Hepatocyte (in vitro differentiated cells): ENCODE measurements around the gene INIP.

Source experiments
- EZH2 ChIP-seq: fragments of 200-600 bp; sonication (generic); IDR thresholded peaks from 2 replicates; pipeline ENCODE4 v1.6.1; 2016; ENCODE audit warnings: antibody characterized with exemption, mild to moderate bottlenecking, borderline replicate concordance
- EZH2phosphoT487 ChIP-seq: fragments of 200-600 bp; sonication (generic); IDR thresholded peaks from one replicate; pipeline ENCODE4 v1.6.1; 2018; ENCODE audit warnings: antibody characterized with exemption, mild to moderate bottlenecking, low read depth, moderate library complexity; ENCODE audit not compliant: unreplicated experiment, severe bottlenecking
- TF ChIP-seq, protein P1 (sequence below): fragments of 200-600 bp; sonication (generic); IDR thresholded peaks from 2 replicates; pipeline ENCODE4 v1.5.1; 2016; ENCODE audit warnings: antibody characterized with exemption, mild to moderate bottlenecking; ENCODE audit not compliant: poor library complexity

DNA sequence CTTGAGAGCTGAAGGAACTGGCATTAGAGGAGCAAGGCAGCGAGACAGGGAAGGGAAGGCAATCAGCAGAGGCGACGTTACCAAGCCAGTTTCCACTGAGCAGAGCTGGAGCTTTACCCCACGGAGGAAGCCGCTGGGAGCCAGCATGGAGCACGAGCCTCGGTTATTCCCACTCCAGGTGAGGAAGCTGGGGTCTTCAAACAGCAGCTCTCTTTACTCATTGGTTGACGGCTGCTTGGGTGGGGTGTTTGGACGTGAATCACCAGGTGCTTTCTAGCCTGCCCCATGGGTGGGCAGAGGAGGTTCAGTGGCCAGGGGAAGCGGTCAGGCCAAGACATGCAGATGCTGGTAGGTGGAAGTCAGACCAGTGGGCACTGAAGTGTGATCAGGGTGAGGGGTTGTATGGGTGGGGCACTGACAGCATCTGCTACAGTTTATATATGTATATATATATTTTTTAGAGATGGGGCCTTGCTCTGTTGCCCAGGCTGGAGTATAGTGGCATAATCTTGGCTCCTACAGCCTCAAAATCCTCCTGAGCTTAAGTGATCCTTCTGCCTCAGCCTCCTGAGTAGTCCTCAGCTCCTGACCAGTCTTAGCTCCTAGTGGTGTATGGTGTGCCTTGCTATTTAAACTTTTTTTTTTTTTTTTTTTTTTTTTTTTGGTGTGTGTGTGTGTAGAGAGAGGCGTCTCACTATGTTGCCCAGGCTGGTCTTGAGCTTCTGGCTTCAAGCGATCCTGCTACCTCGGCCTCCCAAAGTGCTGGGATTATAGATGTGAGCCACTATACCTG is 45.0 kb upstream of the INIP start:
- TF ChIP-seq, protein P1, sequence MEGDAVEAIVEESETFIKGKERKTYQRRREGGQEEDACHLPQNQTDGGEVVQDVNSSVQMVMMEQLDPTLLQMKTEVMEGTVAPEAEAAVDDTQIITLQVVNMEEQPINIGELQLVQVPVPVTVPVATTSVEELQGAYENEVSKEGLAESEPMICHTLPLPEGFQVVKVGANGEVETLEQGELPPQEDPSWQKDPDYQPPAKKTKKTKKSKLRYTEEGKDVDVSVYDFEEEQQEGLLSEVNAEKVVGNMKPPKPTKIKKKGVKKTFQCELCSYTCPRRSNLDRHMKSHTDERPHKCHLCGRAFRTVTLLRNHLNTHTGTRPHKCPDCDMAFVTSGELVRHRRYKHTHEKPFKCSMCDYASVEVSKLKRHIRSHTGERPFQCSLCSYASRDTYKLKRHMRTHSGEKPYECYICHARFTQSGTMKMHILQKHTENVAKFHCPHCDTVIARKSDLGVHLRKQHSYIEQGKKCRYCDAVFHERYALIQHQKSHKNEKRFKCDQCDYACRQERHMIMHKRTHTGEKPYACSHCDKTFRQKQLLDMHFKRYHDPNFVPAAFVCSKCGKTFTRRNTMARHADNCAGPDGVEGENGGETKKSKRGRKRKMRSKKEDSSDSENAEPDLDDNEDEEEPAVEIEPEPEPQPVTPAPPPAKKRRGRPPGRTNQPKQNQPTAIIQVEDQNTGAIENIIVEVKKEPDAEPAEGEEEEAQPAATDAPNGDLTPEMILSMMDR, result no peak
- TF ChIP-seq EZH2 (no peak), EZH2phosphoT487 (no peak)
